Renal cortex interstitium (tissue), 11 donors: Measurements from ENCODE around the gene NPAS3. TPM values are rescaled to one million over a fixed set of nuclear protein-coding genes. Genes with fewer than 3 reads are reported as not detected.

ENCODE experiments used
- DNase-seq, 11 donors: peaks; one replicate each; pipeline ENCODE4 v3.0.0-alpha.2; 2013; ENCODE audit warnings: low read depth in 9 of 11, low spot score in 4 of 11; ENCODE audit errors: extremely low read depth in 1 of 11
- polyA plus RNA-seq, 3 donors: library from polyadenylated mRNA; unstranded; fragments of 120-200 nt; gene quantifications; one replicate each; pipeline ENCODE4 v1.2.1, GENCODE V29; 2013; ENCODE audit not compliant: insufficient read length in 3 of 3

Gene NPAS3
- polyA plus RNA-seq, 3 donors, result 6.3 to 8.9 (median 8.7) TPM

- DNase-seq, result no peak
Observed at GRCh38 chr14:33120966-33121365, 182.3 kb downstream of the NPAS3 start.

- no peak for DNase-seq
Observed at GRCh38 chr14:33123281-33123680, 184.6 kb downstream of the NPAS3 start.

- no peak for DNase-seq
Observed at GRCh38 chr14:33126433-33126832, 187.8 kb downstream of the NPAS3 start.

- DNase-seq, result no peak
Observed at GRCh38 chr14:33127531-33127930, 188.9 kb downstream of the NPAS3 start.

- no peak for DNase-seq
Observed at GRCh38 chr14:33131801-33132200, 193.1 kb downstream of the NPAS3 start.

GRCh38 chr14:33134162-33134561 lies 195.5 kb downstream of the NPAS3 start:
- no peak for DNase-seq

- no peak for DNase-seq
Observed at GRCh38 chr14:33134975-33135374, 196.3 kb downstream of the NPAS3 start.

- no peak for DNase-seq
Observed at GRCh38 chr14:33150666-33151428, 212.2 kb downstream of the NPAS3 start.

- no peak for DNase-seq
Observed at GRCh38 chr14:33163109-33163508, 224.4 kb downstream of the NPAS3 start.

- no peak for DNase-seq
Observed at GRCh38 chr14:33163600-33163999, 224.9 kb downstream of the NPAS3 start.

GRCh38 chr14:33165144-33165925 lies 226.7 kb downstream of the NPAS3 start:
- DNase-seq, result peak in 1 of 11 donors; percentile 11

- DNase-seq, result no peak
Observed at GRCh38 chr14:33165926-33166289, 227.2 kb downstream of the NPAS3 start.

GRCh38 chr14:33175951-33176350 lies 237.3 kb downstream of the NPAS3 start:
- DNase-seq, result no peak

- DNase-seq, result no peak
Observed at GRCh38 chr14:33184587-33184986, 245.9 kb downstream of the NPAS3 start.

- no peak for DNase-seq
Observed at GRCh38 chr14:33186656-33187055, 248.0 kb downstream of the NPAS3 start.

- no peak for DNase-seq
Observed at GRCh38 chr14:33188880-33189279, 250.2 kb downstream of the NPAS3 start.

- DNase-seq, result no peak
Observed at GRCh38 chr14:33191855-33192254, 253.2 kb downstream of the NPAS3 start.

GRCh38 chr14:33194551-33194950 lies 255.9 kb downstream of the NPAS3 start:
- DNase-seq, result no peak

GRCh38 chr14:33198684-33199083 lies 260.0 kb downstream of the NPAS3 start:
- no peak for DNase-seq

GRCh38 chr14:33201116-33201515 lies 262.4 kb downstream of the NPAS3 start:
- DNase-seq, result no peak

GRCh38 chr14:33206981-33207380 lies 268.3 kb downstream of the NPAS3 start:
- no peak for DNase-seq
